HG03354 (cell line): ENCODE results near the gene CBY3.
A peak's percentile ranks its signal among the peaks of the same experiment; 100 is the strongest.
"Not testable (repeated sequence)": the region's sequence is repeated elsewhere in the genome, so short reads cannot be mapped to it uniquely, and the experiment has no call there.

Source experiments
- ATAC-seq: cut with Tn5 transposase; IDR thresholded peaks from one replicate; pipeline ENCODE4 v1.9.1; 2021; ENCODE audit warnings: mild to moderate bottlenecking; ENCODE audit not compliant: unreplicated experiment, poor library complexity, severe bottlenecking

CBY3 gene

GRCh38 chr5:179680780-179681401 lies at the start of gene CBY3:
CBY3 (minus strand) TSS chr5:179681034; CDS start chr5:179680918, 116 bp downstream.
- ATAC-seq = no peak

GRCh38 chr5:179730356-179730755 lies 49.5 kb upstream of the CBY3 start:
- no peak for ATAC-seq

- no peak for ATAC-seq
Measured at GRCh38 chr5:179729727-179730126, 48.9 kb upstream of the CBY3 start.

- no peak for ATAC-seq
Measured at GRCh38 chr5:179729303-179729702, 48.5 kb upstream of the CBY3 start.

GRCh38 chr5:179727106-179727505 lies 46.3 kb upstream of the CBY3 start:
- ATAC-seq = no peak

GRCh38 chr5:179724163-179724562 lies 43.3 kb upstream of the CBY3 start:
- no peak for ATAC-seq

GRCh38 chr5:179720222-179720621 lies 39.4 kb upstream of the CBY3 start:
- no peak for ATAC-seq

- no peak for ATAC-seq
Measured at GRCh38 chr5:179716286-179716685, 35.5 kb upstream of the CBY3 start.

GRCh38 chr5:179700401-179700918 lies 19.6 kb upstream of the CBY3 start:
- ATAC-seq = no peak

GRCh38 chr5:179699616-179700237 lies 18.9 kb upstream of the CBY3 start:
- peak; percentile 18 for ATAC-seq

GRCh38 chr5:179698935-179699615 lies 18.2 kb upstream of the CBY3 start, which contains the start of gene CANX:
CANX (plus strand) TSS chr5:179698967; CDS start chr5:179705682, 6,715 bp downstream.
- ATAC-seq = peak; percentile 0

- ATAC-seq = peak; percentile 89
Measured at GRCh38 chr5:179697993-179698934, 17.4 kb upstream of the CBY3 start.

GRCh38 chr5:179697543-179697942 lies 16.7 kb upstream of the CBY3 start:
- ATAC-seq = not testable (repeated sequence)

- no peak for ATAC-seq
Measured at GRCh38 chr5:179697108-179697507, 16.3 kb upstream of the CBY3 start.

GRCh38 chr5:179696603-179697002 lies 15.8 kb upstream of the CBY3 start:
- ATAC-seq = no peak

GRCh38 chr5:179694561-179694960 lies 13.7 kb upstream of the CBY3 start:
- ATAC-seq = no peak

- ATAC-seq = not testable (repeated sequence)
Measured at GRCh38 chr5:179689212-179689611, 8.4 kb upstream of the CBY3 start.

- no peak for ATAC-seq
Measured at GRCh38 chr5:179680014-179680779, 637 bp downstream of the CBY3 start.
